IMR-90 (cell line): ENCODE results near the gene SLC35C1. TPM values are rescaled to one million over a fixed set of nuclear protein-coding genes. Genes with fewer than 3 reads are reported as not detected.

Experiments used
- ATAC-seq: fragments of 200-7000 bp; cut with Tn5 transposase; 2 replicates; pipeline ENCODE4 v1.9.1; 2020; ENCODE audit warnings: low read depth, mild to moderate bottlenecking, moderate library complexity
- BruUV-seq: library from RNA; stranded (reverse); fragments of 400-500 nt; replicated peaks from 2 replicates; lab custom pipeline; 2021; lab: Mats Ljungman, UMichigan
- CTCF ChIA-PET: fragments of 300-600 bp; formaldehyde crosslinking; extraction: SDS; loops from one replicate; lab custom pipeline; 2021; ENCODE audit warnings: antibody characterized with exemption; lab: Yijun Ruan, JAX
- POLR2A ChIA-PET: fragments of 300-600 bp; sonication (Branson Sonifier 250); formaldehyde crosslinking; loops from one replicate; lab custom pipeline; 2022; ENCODE audit warnings: antibody characterized with exemption; ENCODE audit not compliant: unreplicated experiment; lab: Charles Lee
- DNase-seq: peaks from one replicate; pipeline ENCODE4 v3.0.0; 2013
- H2AFZ ChIP-seq: replicated peaks from 2 replicates; pipeline ENCODE3; 2013; ENCODE audit warnings: low read length, mild to moderate bottlenecking; ENCODE audit not compliant: poor library complexity
- H2AK5ac ChIP-seq: 2 replicates; pipeline ENCODE4 v1.6.1; 2013; ENCODE audit warnings: low read depth, low read length, inconsistent platforms
- H2AK9ac ChIP-seq: replicated peaks from 2 replicates; pipeline ENCODE3; 2013; ENCODE audit warnings: mild to moderate bottlenecking, low read depth, low read length, moderate library complexity; ENCODE audit not compliant: poor library complexity
- H2BK120ac ChIP-seq: 2 replicates; pipeline ENCODE4 v1.6.1; 2013; ENCODE audit warnings: low read depth, low read length, inconsistent platforms
- H2BK15ac ChIP-seq: 3 replicates; pipeline ENCODE4 v1.6.1; 2013; ENCODE audit warnings: low read depth, low read length, inconsistent platforms
- H2BK20ac ChIP-seq: 2 replicates; pipeline ENCODE4 v1.6.1; 2013; ENCODE audit warnings: low read depth, mild to moderate bottlenecking, inconsistent platforms, low read length, moderate library complexity
- H2BK5ac ChIP-seq: 2 replicates; pipeline ENCODE4 v1.6.1; 2013; ENCODE audit warnings: mild to moderate bottlenecking, low read depth, low read length, inconsistent platforms; ENCODE audit not compliant: poor library complexity, severe bottlenecking
- H3K14ac ChIP-seq: replicated peaks from 2 replicates; pipeline ENCODE4 v1.6.1; 2013; ENCODE audit warnings: low read depth, low read length, inconsistent platforms
- H3K18ac ChIP-seq: 2 replicates; pipeline ENCODE4 v1.6.1; 2013; ENCODE audit warnings: low read depth, low read length, control low read depth
- H3K23ac ChIP-seq: 2 replicates; pipeline ENCODE4 v1.6.1; 2013; ENCODE audit warnings: low read depth, low read length, inconsistent platforms
- H3K27ac ChIP-seq: 2 replicates; pipeline ENCODE4 v1.5.1; 2013; ENCODE audit warnings: mild to moderate bottlenecking, control low read depth, low read length; ENCODE audit not compliant: insufficient read depth
- H3K27me3 ChIP-seq: 2 replicates; pipeline ENCODE4 v1.6.1; 2013; ENCODE audit warnings: low read length; ENCODE audit not compliant: control insufficient read depth, insufficient read depth
- H3K36me3 ChIP-seq: 2 replicates; pipeline ENCODE4 v1.6.1; 2013; ENCODE audit warnings: low read length, mixed read lengths; ENCODE audit not compliant: control insufficient read depth, insufficient read depth
- H3K4ac ChIP-seq: 2 replicates; pipeline ENCODE4 v1.6.1; 2013; ENCODE audit warnings: low read depth, low read length, inconsistent platforms
- H3K4me1 ChIP-seq: 2 replicates; pipeline ENCODE4 v1.6.1; 2013; ENCODE audit warnings: low read length, mixed read lengths; ENCODE audit not compliant: control insufficient read depth, insufficient read depth
- H3K4me2 ChIP-seq: 2 replicates; pipeline ENCODE4 v1.6.1; 2013; ENCODE audit warnings: low read depth, mild to moderate bottlenecking, control low read depth, low read length, moderate library complexity
- H3K4me3 ChIP-seq: 2 replicates; pipeline ENCODE4 v1.5.1; 2013; ENCODE audit warnings: low read depth, mild to moderate bottlenecking, control low read depth, low read length, moderate library complexity; ENCODE audit not compliant: insufficient read depth
- H3K56ac ChIP-seq: 2 replicates; pipeline ENCODE4 v1.6.1; 2013; ENCODE audit warnings: low read length, inconsistent platforms; ENCODE audit not compliant: insufficient read depth; ENCODE audit errors: extremely low read depth
- H3K79me1 ChIP-seq, 2 experiments: 2 replicates each; pipeline ENCODE4 v1.6.1; 2013; ENCODE audit warnings: low read length in 2 of 2, inconsistent platforms in 1 of 2, low read depth in 1 of 2
- H3K9ac ChIP-seq: 2 replicates; pipeline ENCODE4 v1.6.1; 2013; ENCODE audit warnings: low read depth, low read length, control low read depth
- H3K9me1 ChIP-seq: 2 replicates; pipeline ENCODE4 v1.6.1; 2013; ENCODE audit warnings: low read length, inconsistent platforms; ENCODE audit not compliant: insufficient read depth
- H3K9me3 ChIP-seq: 2 replicates; pipeline ENCODE4 v1.6.1; 2013; ENCODE audit warnings: low read length; ENCODE audit not compliant: control insufficient read depth, insufficient read depth
- H4K20me1 ChIP-seq: 2 replicates; pipeline ENCODE4 v1.6.1; 2013; ENCODE audit warnings: low read length, inconsistent platforms; ENCODE audit not compliant: insufficient read depth
- H4K5ac ChIP-seq: 2 replicates; pipeline ENCODE4 v1.6.1; 2013; ENCODE audit warnings: mild to moderate bottlenecking, low read depth, low read length, control low read depth
- H4K8ac ChIP-seq, 2 experiments: 2 replicates each; pipeline ENCODE4 v1.6.1; 2013; ENCODE audit warnings: low read depth in 2 of 2, low read length in 2 of 2, control low read depth in 1 of 2, inconsistent platforms in 1 of 2
- H4K91ac ChIP-seq: 2 replicates; pipeline ENCODE4 v1.6.1; 2013; ENCODE audit warnings: low read depth, low read length, inconsistent platforms; ENCODE audit not compliant: insufficient read depth
- BHLHE40 ChIP-seq: fragments of 150-350 bp; IDR thresholded peaks from 2 replicates; pipeline ENCODE4 v1.6.1; 2016; ENCODE audit warnings: mild to moderate bottlenecking, low read depth, low read length
- ELK1 ChIP-seq: fragments of 150-350 bp; IDR thresholded peaks from 2 replicates; pipeline ENCODE4 v1.6.1; 2016; ENCODE audit warnings: low read depth, mild to moderate bottlenecking, low read length, moderate library complexity, borderline replicate concordance
- MXI1 ChIP-seq: IDR thresholded peaks from 2 replicates; pipeline ENCODE4 v1.6.1; 2012; ENCODE audit warnings: low read depth, mild to moderate bottlenecking, low read length, moderate library complexity, borderline replicate concordance
- NFE2L2 ChIP-seq: fragments of 150-350 bp; IDR thresholded peaks from 2 replicates; pipeline ENCODE4 v1.6.1; 2016; ENCODE audit warnings: low read depth, mild to moderate bottlenecking, low read length
- RCOR1 ChIP-seq: IDR thresholded peaks from 2 replicates; pipeline ENCODE4 v1.6.1; 2012; ENCODE audit warnings: mild to moderate bottlenecking, low read length, improper control_type of control experiment; ENCODE audit not compliant: insufficient replicate concordance
- RFX5 ChIP-seq: IDR thresholded peaks from 2 replicates; pipeline ENCODE4 v1.8.0; 2012; ENCODE audit warnings: low read depth, mild to moderate bottlenecking, low read length, moderate library complexity
- SMC3 ChIP-seq: fragments of 150-350 bp; IDR thresholded peaks from 2 replicates; pipeline ENCODE4 v1.6.1; 2016; ENCODE audit warnings: low read depth, mild to moderate bottlenecking, antibody characterized with exemption, low read length, moderate library complexity
- USF2 ChIP-seq: fragments of 150-350 bp; IDR thresholded peaks from 2 replicates; pipeline ENCODE4 v1.6.1; 2017; ENCODE audit warnings: mild to moderate bottlenecking, antibody characterized with exemption, low read length, low read depth
- WGBS, 2 experiments: methylation state at CpG; one replicate each; pipeline versions ENCODE4 v1.1.5 to v1.1.7; 2013; ENCODE audit warnings: missing lambda C conversion rate in 2 of 2; ENCODE audit not compliant: insufficient read length in 1 of 2; ENCODE audit errors: extremely low coverage in 2 of 2; 5-methylcytosine and 5-hydroxymethylcytosine counted together
- dilution Hi-C: fragments of 300-500 bp; cut with HindIII; formaldehyde crosslinking; loops from one replicate; pipeline ENCODE4 v1.14.3; 2018; ENCODE audit warnings: low sequenced_read_pairs; ENCODE audit not compliant: unreplicated experiment
- in situ Hi-C: fragments of 300-500 bp; cut with MboI; formaldehyde crosslinking; loops from 3 replicates; pipeline ENCODE4 v1.14.3; 2019; ENCODE audit warnings: low sequenced_read_pairs, inconsistent platforms, mixed read lengths
- intact Hi-C: fragments of 100-400 bp; cut with micrococcal nuclease; formaldehyde crosslinking; loops from 2 replicates; pipeline ENCODE4 v1.10.0; 2022
- polyA plus RNA-seq, 3 experiments: library from polyadenylated mRNA; depleted of rRNA; stranded (reverse); fragments of >200 nt; gene quantifications; 2 replicates each; pipeline ENCODE4 v1.2.3, GENCODE V29; 2012; ENCODE audit warnings: low replicate concordance in 1 of 3
- total RNA-seq: library from RNA; depleted of rRNA; stranded (reverse); fragments of >200 nt; gene quantifications from 2 replicates; pipeline ENCODE4 v1.2.3, GENCODE V29; 2012

The SLC35C1 gene
- total and polyA plus RNA-seq, 2 of the 4 experiments (the other 2 are of a cell fraction): 4.3 to 27.1 TPM

GRCh38 chr11:45850446-45850845 lies 45.5 kb downstream of the SLC35C1 start:
- no peak overlapping the region for H3K56ac ChIP-seq
- in situ Hi-C loops: no loop called here
- H4K8ac ChIP-seq: no peak overlapping the region
- peaks cover 13% of the 10 kb centered on the region for H3K4me1 ChIP-seq
- H3K18ac ChIP-seq: no peak overlapping the region
- H3K14ac ChIP-seq: no peak overlapping the region
- no peak overlapping the region for H3K9ac ChIP-seq
- no peak overlapping the region for H3K4me3 ChIP-seq
- no peak overlapping the region for H2AFZ ChIP-seq
- dilution Hi-C loops: no loop called here
- H4K20me1 ChIP-seq: peaks cover 44% of the 10 kb centered on the region
- no peak overlapping the region for H2AK5ac ChIP-seq
- ChIA-PET POLR2A (interaction anchor here (0.6 kb wide), 1 partner anchor 9 kb away, joined by 5 read pairs; no protein-coding TSS in a partner anchor), CTCF (no interaction called here)
- no peak for ATAC-seq
- TF ChIP-seq MXI1 (no peak), USF2 (no peak), RFX5 (no peak), NFE2L2 (no peak), SMC3 (no peak), ELK1 (no peak), BHLHE40 (no peak), RCOR1 (no peak)
- H2BK15ac ChIP-seq: no peak overlapping the region
- peaks cover 2% of the 10 kb centered on the region for H3K36me3 ChIP-seq
- no peak overlapping the region for H2BK5ac ChIP-seq
- no peaks in the 10 kb centered on the region for H3K9me3 ChIP-seq
- H3K27ac ChIP-seq: no peak overlapping the region
- H2BK120ac ChIP-seq: no peak overlapping the region
- H3K9me1 ChIP-seq: peaks cover 12% of the 10 kb centered on the region
- H4K91ac ChIP-seq: no peak overlapping the region
- peaks cover 18 to 70% of the 10 kb centered on the region in 2 experiments for H3K79me1 ChIP-seq
- H4K5ac ChIP-seq: no peak overlapping the region
- peak overlapping the region; percentile 37; the same call in 1 of the 2 replicates for H3K23ac ChIP-seq
- no peak overlapping the region for H3K4me2 ChIP-seq
- H2AK9ac ChIP-seq: no peak overlapping the region
- H3K4ac ChIP-seq: no peak overlapping the region
- intact Hi-C loops: no loop called here
- H3K27me3 ChIP-seq: no peaks in the 10 kb centered on the region
- peak; percentile 67 for DNase-seq
- no TSS peak for BruUV-seq
- no peak overlapping the region for H2BK20ac ChIP-seq
- WGBS, 2 experiments: 36% methylated on average over 2 of the region's 2 CpGs; no CpG with 5 or more reads in 1 of the 2 experiments
